Spleen (tissue), 11 donors: ENCODE measurements around the gene GGT6. TPM values are rescaled to one million over a fixed set of nuclear protein-coding genes. Genes with fewer than 3 reads are reported as not detected.

Experiments used
- DNase-seq: peaks from one replicate; pipeline ENCODE4 v3.0.0-alpha.2; 2020
- H3K27ac ChIP-seq, 8 donors: fragments of 200-600 bp; sonication (generic) in 7 of 8; 1 replicate in 4 of 8; 2 replicates in 4 of 8; pipeline versions ENCODE4 v1.5.0 to v1.8.0; 2016 to 2021; ENCODE audit warnings: inconsistent platforms in 4 of 8, mild to moderate bottlenecking in 4 of 8, moderate library complexity in 1 of 8
- H3K27me3 ChIP-seq, 7 donors: fragments of 200-600 bp; sonication (generic) in 6 of 7; replicated peaks in 1 of 7; 1 replicate in 4 of 7; 2 replicates in 3 of 7; pipeline versions ENCODE4 v1.5.0 to v1.8.0; 2016 to 2021; ENCODE audit warnings: inconsistent platforms in 3 of 7, mild to moderate bottlenecking in 1 of 7
- H3K36me3 ChIP-seq, 6 donors: fragments of 200-600 bp; sonication (generic) in 5 of 6; 1 replicate in 4 of 6; 2 replicates in 2 of 6; pipeline versions ENCODE4 v1.5.0 to v1.8.0; 2016 to 2021; ENCODE audit warnings: inconsistent platforms in 2 of 6
- H3K4me1 ChIP-seq, 6 donors: fragments of 200-600 bp; sonication (generic) in 5 of 6; 1 replicate in 3 of 6; 2 replicates in 3 of 6; pipeline versions ENCODE4 v1.5.0 to v1.8.0; 2016 to 2021; ENCODE audit warnings: inconsistent platforms in 3 of 6
- H3K4me3 ChIP-seq, 8 donors: fragments of 200-600 bp; sonication (generic) in 7 of 8; 1 replicate in 4 of 8; 2 replicates in 4 of 8; pipeline versions ENCODE4 v1.5.0 to v1.8.0; 2016 to 2021; ENCODE audit warnings: inconsistent platforms in 4 of 8, mild to moderate bottlenecking in 4 of 8, moderate library complexity in 2 of 8
- H3K9me3 ChIP-seq, 8 donors: fragments of 200-600 bp; sonication (generic) in 7 of 8; 1 replicate in 4 of 8; 2 replicates in 4 of 8; pipeline versions ENCODE4 v1.5.0 to v1.8.0; 2016 to 2021; ENCODE audit warnings: inconsistent platforms in 4 of 8
- CTCF ChIP-seq, 11 experiments: fragments of 200-600 bp in 7 of 11; fragments of 450-650 bp in 4 of 11; sonication (generic) in 4 of 11; IDR thresholded peaks in 8 of 11; conservative IDR thresholded peaks in 3 of 11; 1 replicate in 7 of 11; 2 replicates in 4 of 11; pipeline versions ENCODE4 v1.4.0 to v1.8.0; 2016 to 2021; ENCODE audit warnings: antibody characterized with exemption in 11 of 11, inconsistent platforms in 4 of 11, mild to moderate bottlenecking in 1 of 11
- POLR2A ChIP-seq, 3 donors: fragments of 450-650 bp; IDR thresholded peaks; one replicate each; pipeline ENCODE4 v1.5.1; 2017; ENCODE audit warnings: antibody characterized with exemption in 3 of 3, mild to moderate bottlenecking in 1 of 3
- POLR2AphosphoS5 ChIP-seq, 3 donors: sonication (generic); formaldehyde crosslinking; IDR thresholded peaks; one replicate each; pipeline ENCODE4 v1.5.1; 2017; ENCODE audit warnings: antibody characterized with exemption in 3 of 3
- WGBS, 5 donors: extraction: QIAGEN DNeasy Blood & Tissue Kit in 3 of 5; methylation state at CpG; one replicate each; pipeline versions ENCODE4 v1.1.5 to v1.1.7; 2013 to 2018; 5-methylcytosine and 5-hydroxymethylcytosine counted together
- intact Hi-C: fragments of 100-400 bp; cut with DNase I; formaldehyde crosslinking; loops from one replicate; pipeline ENCODE4 v1.15.0; 2023; ENCODE audit warnings: low total_unique reads
- polyA plus RNA-seq, 3 donors: library from polyadenylated mRNA; stranded (reverse); fragments of 200-250 nt; gene quantifications; one replicate each; pipeline ENCODE4 v1.2.1, GENCODE V29; 2013
- total RNA-seq, 7 donors: library from RNA; depleted of rRNA in 3 of 7; stranded (reverse); fragments of >200 nt in 3 of 7; fragmentation: NEBNext Ultra II Directional in 4 of 7; extraction: Animal tissue kit (Norgen Biotek cat#: 25700) in 4 of 7; gene quantifications; one replicate each; pipeline versions ENCODE4 v1.1.0 to v1.2.1, GENCODE V29; 2016 to 2021
- donor health status: healthy with polysubstance abuse.
- donor health status: DM: no; HTN: no; CAD: no; lungs with moderate emphysema.
- donor health status: DM: no; HTN: no; CAD: no.
- donor health status: Bipolar disorder and iron deficiency.
- donor health status: healthy.
- donor health status: DM: no; HTN: no; CAD: no.
- donor health status: DM: yes; HTN: yes; CAD: no.

Gene GGT6
- total and polyA plus RNA-seq, 10 donors = 0.03 to 0.42 TPM; not detected in 8

GRCh38 chr17:4518901-4519300, 41.5 kb downstream of the GGT6 start:
- intact Hi-C loops = no loop called here
- Histone ChIP-seq H3K4me3 (no peak overlapping the region), H3K4me1 (peaks cover 8 to 58% (median 31%) of the 10 kb centered on the region in 6 donors), H3K36me3 (peaks cover 0 to 8% (median 0%) of the 10 kb centered on the region in 6 donors), H3K9me3 (no peaks in the 10 kb centered on the region), H3K27ac (peak overlapping the region; percentile 55 to 91 (median 82)), H3K27me3 (no peaks in the 10 kb centered on the region)
- no peak for DNase-seq
- 40 to 79% (median 69%) methylated on average over 2 to 10 of the region's 10 CpGs for WGBS, 5 donors
- TF ChIP-seq CTCF (IDR thresholded peaks at IDR 0.05 in 8 of 11, conservative IDR thresholded peaks at IDR 0.05 in 3 of 11) (no peak), POLR2A (IDR thresholded peaks at IDR 0.05) (no peak), POLR2AphosphoS5 (IDR thresholded peaks at IDR 0.05) (no peak)

GRCh38 chr17:4516735-4517134, 43.6 kb downstream of the GGT6 start:
- Histone ChIP-seq H3K4me3 (no peak overlapping the region), H3K27me3 (no peaks in the 10 kb centered on the region), H3K4me1 (peaks cover 14 to 66% (median 40%) of the 10 kb centered on the region in 6 donors), H3K27ac (peak overlapping the region in 3 of 8 donors; percentile 40 to 91 (median 81)), H3K9me3 (no peaks in the 10 kb centered on the region), H3K36me3 (no peaks in the 10 kb centered on the region)
- intact Hi-C loops = no loop called here
- TF ChIP-seq POLR2AphosphoS5 (IDR thresholded peaks at IDR 0.05) (no peak), POLR2A (IDR thresholded peaks at IDR 0.05) (no peak), CTCF (IDR thresholded peaks at IDR 0.05 in 8 of 11, conservative IDR thresholded peaks at IDR 0.05 in 3 of 11) (no peak)
- no peak for DNase-seq
- WGBS, 5 donors = 81 to 87% (median 85%) methylated on average over 11 of the region's 11 CpGs

GRCh38 chr17:4515501-4515900, 44.9 kb downstream of the GGT6 start:
- Histone ChIP-seq H3K4me3 (no peak overlapping the region), H3K27ac (peak overlapping the region in 3 of 8 donors; percentile 25 to 59 (median 53)), H3K9me3 (no peaks in the 10 kb centered on the region), H3K27me3 (no peaks in the 10 kb centered on the region), H3K36me3 (no peaks in the 10 kb centered on the region), H3K4me1 (peaks cover 19 to 66% (median 42%) of the 10 kb centered on the region in 6 donors)
- 91 to 100% (median 96%) methylated on average over 2 to 5 of the region's 5 CpGs; no CpG with 5 or more reads in 1 of the 5 donors for WGBS, 5 donors
- DNase-seq = no peak
- TF ChIP-seq POLR2A (IDR thresholded peaks at IDR 0.05) (no peak), POLR2AphosphoS5 (IDR thresholded peaks at IDR 0.05) (no peak), CTCF (IDR thresholded peaks at IDR 0.05 in 8 of 11, conservative IDR thresholded peaks at IDR 0.05 in 3 of 11) (no peak)
- intact Hi-C loops = no loop called here

- no peak for TF ChIP-seq CTCF (IDR thresholded peaks at IDR 0.05 in 8 of 11, conservative IDR thresholded peaks at IDR 0.05 in 3 of 11)
- no peak for TF ChIP-seq POLR2AphosphoS5 (IDR thresholded peaks at IDR 0.05)
- TF ChIP-seq POLR2A (IDR thresholded peaks at IDR 0.05) = no peak
- no peak for DNase-seq
- H3K4me3 ChIP-seq = no peak overlapping the region
- H3K27ac ChIP-seq = peak overlapping the region in 2 of 8 donors; percentile 53 to 59
- H3K9me3 ChIP-seq = no peaks in the 10 kb centered on the region
- no peaks in the 10 kb centered on the region for H3K36me3 ChIP-seq
- 86 to 99% (median 89%) methylated on average over 7 to 11 of the region's 11 CpGs for WGBS, 5 donors
- H3K4me1 ChIP-seq = peaks cover 19 to 66% (median 43%) of the 10 kb centered on the region in 6 donors
- H3K27me3 ChIP-seq = peaks cover 0 to 1% (median 0%) of the 10 kb centered on the region in 7 donors
- intact Hi-C loops = no loop called here
Observed at GRCh38 chr17:4514779-4515178, 45.6 kb downstream of the GGT6 start.
